Choroid plexus epithelial cell (primary cell): ENCODE results near the gene SPI1.
"Not testable (repeated sequence)": the region's sequence is repeated elsewhere in the genome, so short reads cannot be mapped to it uniquely, and the experiment has no call there.

ENCODE experiments used
- DNase-seq: peaks from one replicate; pipeline ENCODE4 v3.0.0-alpha.2; 2010; ENCODE audit warnings: low read depth
- H3K4me3 ChIP-seq: 2 replicates; pipeline ENCODE4 v1.5.1; 2011; ENCODE audit warnings: low read depth, mild to moderate bottlenecking, control low read depth, low read length, moderate library complexity
- TF ChIP-seq, protein P1 (sequence below): conservative IDR thresholded peaks from 2 replicates; pipeline ENCODE4 v1.5.1; 2011; ENCODE audit warnings: low read depth, mild to moderate bottlenecking, control low read depth, inconsistent platforms, low read length, moderate library complexity

SPI1 gene

DNA sequence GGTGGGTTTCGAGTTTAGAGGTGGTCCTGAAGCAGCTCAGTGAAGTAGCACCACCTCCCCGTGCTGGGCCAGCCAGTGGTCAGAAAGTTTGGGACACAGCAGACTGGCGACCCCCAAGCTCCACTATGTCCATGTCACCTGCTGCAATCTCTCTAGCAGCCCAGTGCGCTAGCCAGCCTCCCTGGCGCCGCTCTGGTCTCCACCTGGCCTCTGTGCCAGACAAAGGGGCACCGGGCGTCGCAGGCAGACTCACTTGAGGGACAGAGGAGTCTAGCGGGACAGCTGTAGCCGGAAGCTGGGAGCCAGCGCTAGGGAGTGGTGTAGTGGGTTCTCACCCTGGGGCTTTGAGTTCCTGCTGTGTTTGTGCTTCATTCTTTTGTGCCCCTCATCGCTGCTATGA lies 51.3 kb downstream of the SPI1 start:
- DNase-seq: no peak
- H3K4me3 ChIP-seq: no peak overlapping the region
- TF ChIP-seq, protein P1, sequence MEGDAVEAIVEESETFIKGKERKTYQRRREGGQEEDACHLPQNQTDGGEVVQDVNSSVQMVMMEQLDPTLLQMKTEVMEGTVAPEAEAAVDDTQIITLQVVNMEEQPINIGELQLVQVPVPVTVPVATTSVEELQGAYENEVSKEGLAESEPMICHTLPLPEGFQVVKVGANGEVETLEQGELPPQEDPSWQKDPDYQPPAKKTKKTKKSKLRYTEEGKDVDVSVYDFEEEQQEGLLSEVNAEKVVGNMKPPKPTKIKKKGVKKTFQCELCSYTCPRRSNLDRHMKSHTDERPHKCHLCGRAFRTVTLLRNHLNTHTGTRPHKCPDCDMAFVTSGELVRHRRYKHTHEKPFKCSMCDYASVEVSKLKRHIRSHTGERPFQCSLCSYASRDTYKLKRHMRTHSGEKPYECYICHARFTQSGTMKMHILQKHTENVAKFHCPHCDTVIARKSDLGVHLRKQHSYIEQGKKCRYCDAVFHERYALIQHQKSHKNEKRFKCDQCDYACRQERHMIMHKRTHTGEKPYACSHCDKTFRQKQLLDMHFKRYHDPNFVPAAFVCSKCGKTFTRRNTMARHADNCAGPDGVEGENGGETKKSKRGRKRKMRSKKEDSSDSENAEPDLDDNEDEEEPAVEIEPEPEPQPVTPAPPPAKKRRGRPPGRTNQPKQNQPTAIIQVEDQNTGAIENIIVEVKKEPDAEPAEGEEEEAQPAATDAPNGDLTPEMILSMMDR: no peak

DNA sequence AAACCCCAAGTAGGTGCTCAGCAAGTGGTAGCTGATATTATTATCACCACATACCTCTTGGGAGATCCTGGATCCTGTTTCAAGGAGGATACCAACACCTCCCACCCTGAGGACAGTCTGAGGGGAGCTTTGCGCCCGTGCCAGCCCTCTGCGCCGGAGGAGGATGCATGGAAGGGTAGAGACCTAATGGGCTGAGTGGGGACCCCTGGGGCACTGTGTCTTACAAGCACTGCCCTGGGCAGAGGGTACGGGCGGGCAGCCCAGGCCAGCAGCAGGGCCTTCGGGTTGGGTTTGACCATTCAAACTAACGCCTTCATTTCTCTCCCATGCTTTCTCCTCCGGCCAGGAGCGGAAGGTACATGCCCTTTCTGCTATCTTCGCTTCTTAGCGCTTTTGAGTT lies 52.1 kb downstream of the SPI1 start:
- no peak overlapping the region for H3K4me3 ChIP-seq
- no peak for DNase-seq
- TF ChIP-seq, protein P1: no peak

DNA sequence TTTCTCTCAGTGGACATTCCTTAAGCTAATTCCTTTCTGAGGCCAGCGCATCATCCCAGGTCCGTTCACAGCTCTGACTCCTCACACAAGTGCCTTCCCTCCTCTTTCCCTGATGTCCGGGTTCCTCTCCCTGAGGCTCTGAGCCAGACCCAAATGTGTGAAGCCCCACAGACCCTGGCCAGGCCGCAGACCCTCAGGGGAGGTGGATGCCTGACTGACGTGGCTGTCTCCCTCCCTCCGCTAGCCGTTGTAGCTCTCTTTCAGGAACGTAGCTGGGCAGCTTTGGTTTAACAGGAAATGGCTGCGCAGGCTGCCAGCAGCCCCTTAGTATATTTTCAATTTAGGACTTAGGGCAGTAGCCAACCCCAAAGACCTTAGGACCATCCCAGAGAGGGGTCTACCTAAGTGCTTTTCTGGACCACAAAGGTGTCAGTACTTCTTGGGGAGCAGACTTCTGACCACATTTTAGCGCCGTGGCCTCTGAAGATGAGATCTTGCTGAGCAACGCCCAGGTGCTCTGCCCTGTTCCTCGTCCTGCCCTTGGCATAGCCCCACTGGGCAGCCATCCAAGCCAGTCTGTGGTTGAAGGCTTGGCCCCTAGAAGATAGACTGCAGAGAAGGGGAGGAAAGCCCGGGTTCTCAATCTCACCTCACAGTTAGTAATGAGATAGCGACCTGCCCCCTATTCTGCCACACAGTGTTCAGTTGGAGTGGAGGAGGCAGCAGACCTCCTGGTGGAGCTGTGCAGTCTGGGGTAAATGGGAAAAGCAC lies 52.9 kb downstream of the SPI1 start:
- DNase-seq: no peak
- TF ChIP-seq, protein P1: no peak
- no peak overlapping the region for H3K4me3 ChIP-seq

DNA sequence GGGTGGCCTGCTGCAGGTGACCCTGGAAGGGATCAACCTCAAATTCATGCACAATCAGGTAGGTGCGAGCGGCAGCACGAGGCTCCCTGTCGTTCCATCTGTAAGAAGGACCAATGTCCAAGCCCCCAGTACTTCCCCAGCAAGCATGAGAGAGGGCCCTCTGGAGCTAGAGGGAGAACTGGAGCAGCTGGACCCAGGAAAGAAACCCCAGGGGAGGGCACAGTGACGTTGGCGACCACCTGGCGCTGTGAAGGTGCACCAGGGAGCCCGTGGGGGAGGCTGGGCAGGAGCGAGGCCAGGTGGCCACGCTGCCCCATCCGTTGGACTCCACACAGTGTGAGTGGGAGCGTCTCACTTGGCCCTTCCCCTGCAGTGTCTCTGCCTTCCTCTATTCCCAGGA lies 53.8 kb downstream of the SPI1 start:
- H3K4me3 ChIP-seq: no peak overlapping the region
- TF ChIP-seq, protein P1: no peak
- DNase-seq: no peak

DNA sequence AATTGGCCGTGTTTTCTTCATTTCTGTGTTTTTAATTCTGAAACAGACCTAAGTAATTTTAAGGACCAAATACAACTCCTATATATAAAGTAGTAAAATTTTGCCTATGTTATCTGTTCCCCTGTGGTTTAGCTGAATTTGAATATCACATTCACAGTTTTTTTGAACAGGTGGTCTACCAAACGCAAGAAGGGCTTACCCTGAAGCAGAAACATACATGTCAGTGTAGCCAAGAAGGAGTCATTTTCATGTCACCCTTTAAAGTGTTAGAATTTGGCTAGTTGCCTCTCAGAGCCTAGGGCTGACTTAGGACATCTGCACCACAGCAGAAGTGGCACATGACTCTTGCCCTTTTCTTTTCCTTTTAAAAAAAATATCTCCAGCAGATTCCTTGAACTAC lies 60.2 kb downstream of the SPI1 start:
- no peak for DNase-seq
- no peak overlapping the region for H3K4me3 ChIP-seq
- TF ChIP-seq, protein P1: no peak

DNA sequence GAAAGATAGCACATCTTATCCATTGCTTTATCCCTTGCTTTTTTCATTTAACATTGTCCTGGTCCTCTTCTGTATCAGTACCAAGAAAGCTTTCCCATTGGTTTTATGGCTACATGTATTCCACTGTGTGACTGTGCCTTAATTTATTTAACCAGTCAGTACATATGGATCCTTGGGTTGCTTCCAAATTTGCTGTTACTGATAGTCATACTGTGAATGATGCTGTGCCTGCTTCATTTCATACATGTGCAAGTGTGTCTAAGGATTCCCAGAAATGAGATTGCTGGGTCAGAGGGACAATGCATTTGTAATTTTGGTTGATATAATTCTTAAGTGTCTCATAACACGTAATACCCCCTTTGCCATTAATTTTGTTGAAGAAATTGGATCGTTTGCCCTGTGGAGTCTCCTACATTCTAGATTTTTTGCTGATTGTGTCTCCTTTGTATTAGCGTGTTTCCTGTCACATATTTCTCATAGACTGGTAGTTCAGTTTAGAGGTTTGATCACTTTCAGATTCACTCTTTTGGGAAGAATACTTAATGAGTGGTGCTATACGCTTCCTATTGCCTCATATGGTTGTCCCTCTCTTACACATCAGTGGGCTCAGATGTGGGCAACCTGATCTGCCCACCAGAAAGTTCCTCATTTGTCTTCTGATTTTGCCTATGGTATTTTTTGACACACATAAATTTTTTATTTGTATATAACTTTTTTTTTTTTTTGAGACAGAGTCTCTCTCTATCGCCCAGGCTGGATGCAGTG lies 61.1 kb downstream of the SPI1 start:
- DNase-seq: no peak
- TF ChIP-seq, protein P1: no peak

DNA sequence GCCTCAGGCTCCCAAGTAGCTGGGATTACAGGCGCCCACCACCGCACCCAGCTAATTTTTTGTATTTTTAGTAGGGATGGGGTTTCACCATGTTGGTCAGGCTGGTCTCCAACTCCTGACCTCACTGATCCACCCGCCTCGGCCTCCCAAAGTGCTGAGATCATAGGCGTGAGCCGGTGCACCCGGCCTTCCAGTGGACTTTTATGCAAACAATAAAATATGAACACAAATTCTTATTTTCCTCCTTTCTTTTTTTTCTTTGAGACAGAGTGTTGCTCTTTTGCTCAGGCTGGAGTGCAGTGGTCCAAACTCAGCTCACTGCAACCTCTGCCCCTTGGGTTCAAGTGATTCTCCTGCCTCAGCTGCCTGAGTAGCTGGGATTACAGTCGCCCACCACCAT lies 61.8 kb downstream of the SPI1 start:
- H3K4me3 ChIP-seq, DNase-seq: not testable (repeated sequence)

More for the DNA sequence above, 61.1 kb downstream of the SPI1 start:
- no peak overlapping the region for H3K4me3 ChIP-seq
